HG03460 (cell line): ENCODE data around the gene GADD45GIP1.
A peak's percentile ranks its signal among the peaks of the same experiment; 100 is the strongest.
"Not testable (repeated sequence)": the region's sequence is repeated elsewhere in the genome, so short reads cannot be mapped to it uniquely, and the experiment has no call there.

ENCODE experiments used
- ATAC-seq: cut with Tn5 transposase; IDR thresholded peaks from one replicate; pipeline ENCODE4 v1.9.1; 2021; ENCODE audit not compliant: unreplicated experiment

The GADD45GIP1 gene

GRCh38 chr19:12944104-12944674 is 12.8 kb downstream of the GADD45GIP1 start:
- no peak for ATAC-seq

GRCh38 chr19:12943437-12944044 is 13.5 kb downstream of the GADD45GIP1 start:
- ATAC-seq, result no peak

GRCh38 chr19:12940897-12941296 is 16.1 kb downstream of the GADD45GIP1 start:
- no peak for ATAC-seq

GRCh38 chr19:12939975-12940423 is 17.0 kb downstream of the GADD45GIP1 start:
- ATAC-seq, result no peak

- ATAC-seq, result no peak
Measured at GRCh38 chr19:12938779-12939601, 18.0 kb downstream of the GADD45GIP1 start.

GRCh38 chr19:12937927-12938778 is 18.9 kb downstream of the GADD45GIP1 start, which contains the start of gene CALR:
TSS of gene CALR (plus strand) at chr19:12938609. CDS start at chr19:12938680, 71 bp downstream.
- ATAC-seq, result peak; percentile 78

- ATAC-seq, result no peak
Measured at GRCh38 chr19:12937093-12937926, 19.7 kb downstream of the GADD45GIP1 start.

- no peak for ATAC-seq
Measured at GRCh38 chr19:12936582-12936981, 20.4 kb downstream of the GADD45GIP1 start.

- no peak for ATAC-seq
Measured at GRCh38 chr19:12935071-12935470, 22.0 kb downstream of the GADD45GIP1 start.

GRCh38 chr19:12933287-12934072 is 23.5 kb downstream of the GADD45GIP1 start, which contains the start of gene FARSA:
TSS of gene FARSA (minus strand) at chr19:12933711. CDS start at chr19:12933696, 15 bp downstream.
- ATAC-seq, result peak; percentile 43

- ATAC-seq, result no peak
Measured at GRCh38 chr19:12932392-12933286, 24.4 kb downstream of the GADD45GIP1 start.

- no peak for ATAC-seq
Measured at GRCh38 chr19:12930002-12930645, 26.9 kb downstream of the GADD45GIP1 start.

- ATAC-seq, result no peak
Measured at GRCh38 chr19:12924621-12925310, 32.3 kb downstream of the GADD45GIP1 start.

- no peak for ATAC-seq
Measured at GRCh38 chr19:12922959-12923358, 34.1 kb downstream of the GADD45GIP1 start.

GRCh38 chr19:12921047-12921446 is 36.0 kb downstream of the GADD45GIP1 start:
- ATAC-seq, result no peak

GRCh38 chr19:12918253-12918652 is 38.8 kb downstream of the GADD45GIP1 start:
- no peak for ATAC-seq

- not testable (repeated sequence) for ATAC-seq
Measured at GRCh38 chr19:12915860-12916259, 41.2 kb downstream of the GADD45GIP1 start.
